Ovary (tissue), 9 donors: ENCODE measurements around the gene TIMP4. TPM values are rescaled to one million over a fixed set of nuclear protein-coding genes. Genes with fewer than 3 reads are reported as not detected.

Experiments
- DNase-seq, 5 donors: peaks; one replicate each; pipeline ENCODE4 v3.0.0-alpha.2; 2019 to 2020
- H3K27ac ChIP-seq, 2 donors: fragments of 200-600 bp; one replicate each; pipeline versions ENCODE4 v1.5.1 to v1.8.0; 2019 to 2022
- H3K27me3 ChIP-seq: fragments of 200-600 bp; one replicate; pipeline ENCODE4 v1.8.0; 2022
- H3K36me3 ChIP-seq: fragments of 200-600 bp; sonication (generic); one replicate; pipeline ENCODE4 v1.5.1; 2019
- H3K4me1 ChIP-seq: one replicate; pipeline ENCODE4 v1.8.1; 2013; ENCODE audit warnings: mild to moderate bottlenecking, moderate library complexity; ENCODE audit not compliant: insufficient read depth
- H3K4me3 ChIP-seq: fragments of 200-600 bp; sonication (generic); one replicate; pipeline ENCODE4 v1.5.1; 2017
- H3K9me3 ChIP-seq, 2 donors: fragments of 200-600 bp in 1 of 2; sonication (generic) in 1 of 2; one replicate each; pipeline versions ENCODE4 v1.5.1 to v1.8.1; 2013 to 2019; ENCODE audit warnings: mild to moderate bottlenecking in 1 of 2, moderate library complexity in 1 of 2
- EP300 ChIP-seq: sonication (generic); formaldehyde crosslinking; IDR thresholded peaks from one replicate; pipeline ENCODE4 v1.6.1; 2017; ENCODE audit warnings: antibody characterized with exemption
- POLR2A ChIP-seq: fragments of 450-650 bp; IDR thresholded peaks from one replicate; pipeline ENCODE4 v1.6.1; 2017; ENCODE audit warnings: antibody characterized with exemption, mild to moderate bottlenecking, moderate library complexity
- WGBS, 3 donors: extraction: QIAGEN DNeasy Blood & Tissue Kit in 1 of 3; methylation state at CpG; one replicate each; pipeline versions ENCODE4 v1.1.5 to v1.1.7; 2013 to 2017; 5-methylcytosine and 5-hydroxymethylcytosine counted together
- intact Hi-C, 4 donors: fragments of 100-400 bp; cut with DNase I; formaldehyde crosslinking; loops; one replicate each; pipeline versions ENCODE4 v1.11.0 to v1.15.1; 2022 to 2023
- polyA plus RNA-seq, 2 donors: library from polyadenylated mRNA; stranded (reverse); fragments of 200-250 nt in 1 of 2; fragments of 350-450 nt in 1 of 2; fragmentation: Illumina TruSeq in 1 of 2; extraction: RNeasy Lipid Tissue Mini Kit (QIAGEN cat#74804) in 1 of 2; gene quantifications; one replicate each; pipeline ENCODE4 v1.2.3, GENCODE V29; 2013 to 2014
- total RNA-seq, 7 donors: library from RNA; depleted of rRNA in 2 of 7; stranded (reverse); fragments of >200 nt in 2 of 7; fragmentation: NEBNext Ultra II Directional in 3 of 7; extraction: Animal tissue kit (Norgen Biotek cat#: 25700) in 3 of 7; gene quantifications; one replicate each; pipeline versions ENCODE4 v1.1.0 to v1.2.4, GENCODE V29; 2016 to 2023
- TF ChIP-seq, protein P1 (sequence below), 3 donors: fragments of 450-650 bp in 2 of 3; fragments of 200-600 bp in 1 of 3; IDR thresholded peaks; one replicate each; pipeline versions ENCODE4 v1.5.1 to v1.8.0; 2016 to 2022; ENCODE audit warnings: antibody characterized with exemption in 3 of 3, mild to moderate bottlenecking in 1 of 3
- donor health status: DM: no; HTN: no; CAD: no; lungs with moderate emphysema.
- donor health status: DM: no; HTN: no; CAD: no.
- donor health status: Bipolar disorder and iron deficiency.
- donor health status: DM: yes; HTN: yes; CAD: no.
- donor health status: DM: no; HTN: no; CAD: no.
- donor health status: DM: yes; HTN: yes; CAD: no.

TIMP4 gene
- total and polyA plus RNA-seq, 9 donors = 1.1 to 11.8 (median 4.3) TPM

DNA sequence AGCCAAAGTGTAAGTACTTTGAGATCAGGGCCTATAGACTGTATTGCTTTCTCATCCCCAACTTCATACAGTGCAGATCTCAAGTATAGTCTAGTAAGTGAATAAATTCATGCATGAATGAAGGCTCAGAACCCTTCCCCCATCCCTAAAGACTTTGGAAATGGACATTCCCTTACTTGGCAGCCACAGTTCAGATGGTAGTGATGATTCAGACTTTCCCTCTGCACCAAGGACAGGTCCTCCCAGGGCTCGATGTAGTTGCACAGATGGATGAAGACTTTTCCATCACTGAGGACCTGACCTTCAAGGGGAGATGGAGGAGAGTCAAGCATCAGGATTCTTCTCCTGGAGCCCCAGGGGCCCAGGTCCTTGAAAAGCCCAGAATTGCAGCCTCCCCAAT is 4.6 kb downstream of the TIMP4 start:
- intact Hi-C loops = no loop called here
- H3K27ac ChIP-seq = no peak overlapping the region
- DNase-seq = no peak
- H3K4me3 ChIP-seq = no peak overlapping the region
- H3K36me3 ChIP-seq = no peaks in the 10 kb centered on the region
- H3K4me1 ChIP-seq = peaks cover 3% of the 10 kb centered on the region
- H3K27me3 ChIP-seq = no peaks in the 10 kb centered on the region
- H3K9me3 ChIP-seq = no peaks in the 10 kb centered on the region
- WGBS, 3 donors = 21 to 38% (median 35%) methylated on average over 1 of the region's 1 CpG
- no peak for TF ChIP-seq POLR2A
- TF ChIP-seq, protein P1, sequence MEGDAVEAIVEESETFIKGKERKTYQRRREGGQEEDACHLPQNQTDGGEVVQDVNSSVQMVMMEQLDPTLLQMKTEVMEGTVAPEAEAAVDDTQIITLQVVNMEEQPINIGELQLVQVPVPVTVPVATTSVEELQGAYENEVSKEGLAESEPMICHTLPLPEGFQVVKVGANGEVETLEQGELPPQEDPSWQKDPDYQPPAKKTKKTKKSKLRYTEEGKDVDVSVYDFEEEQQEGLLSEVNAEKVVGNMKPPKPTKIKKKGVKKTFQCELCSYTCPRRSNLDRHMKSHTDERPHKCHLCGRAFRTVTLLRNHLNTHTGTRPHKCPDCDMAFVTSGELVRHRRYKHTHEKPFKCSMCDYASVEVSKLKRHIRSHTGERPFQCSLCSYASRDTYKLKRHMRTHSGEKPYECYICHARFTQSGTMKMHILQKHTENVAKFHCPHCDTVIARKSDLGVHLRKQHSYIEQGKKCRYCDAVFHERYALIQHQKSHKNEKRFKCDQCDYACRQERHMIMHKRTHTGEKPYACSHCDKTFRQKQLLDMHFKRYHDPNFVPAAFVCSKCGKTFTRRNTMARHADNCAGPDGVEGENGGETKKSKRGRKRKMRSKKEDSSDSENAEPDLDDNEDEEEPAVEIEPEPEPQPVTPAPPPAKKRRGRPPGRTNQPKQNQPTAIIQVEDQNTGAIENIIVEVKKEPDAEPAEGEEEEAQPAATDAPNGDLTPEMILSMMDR (IDR thresholded peaks at IDR 0.05) = no peak
- TF ChIP-seq EP300 = no peak

DNA sequence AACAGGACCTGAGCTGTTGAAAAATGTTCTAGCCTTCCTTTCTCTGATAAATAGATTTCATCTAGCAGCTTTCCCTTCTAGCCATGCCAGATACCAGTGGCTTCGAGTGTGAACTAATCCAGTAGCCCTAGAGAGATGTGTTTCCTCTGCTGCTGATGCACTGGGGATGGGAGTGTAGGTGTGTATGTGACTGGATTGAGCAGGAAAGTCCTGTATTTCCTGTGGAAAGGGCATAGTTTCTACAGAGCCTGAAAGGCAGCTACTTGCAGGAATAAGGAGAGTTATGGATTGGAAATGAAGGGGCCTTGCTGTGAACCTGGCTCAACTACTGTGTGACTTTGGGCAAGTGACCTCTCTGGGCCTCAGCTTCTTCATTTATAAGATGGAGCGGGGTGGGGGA is 8.6 kb downstream of the TIMP4 start:
- Histone ChIP-seq H3K36me3 (no peaks in the 10 kb centered on the region), H3K4me3 (no peak overlapping the region), H3K27me3 (no peaks in the 10 kb centered on the region), H3K9me3 (no peaks in the 10 kb centered on the region), H3K4me1 (peaks cover 3% of the 10 kb centered on the region), H3K27ac (no peak overlapping the region)
- DNase-seq = no peak
- WGBS, 3 donors = 85 to 90% (median 87%) methylated on average over 2 of the region's 2 CpGs
- intact Hi-C loops = no loop called here
- TF ChIP-seq POLR2A = no peak
- TF ChIP-seq, protein P1 (IDR thresholded peaks at IDR 0.05) = no peak
- TF ChIP-seq EP300 = no peak

DNA sequence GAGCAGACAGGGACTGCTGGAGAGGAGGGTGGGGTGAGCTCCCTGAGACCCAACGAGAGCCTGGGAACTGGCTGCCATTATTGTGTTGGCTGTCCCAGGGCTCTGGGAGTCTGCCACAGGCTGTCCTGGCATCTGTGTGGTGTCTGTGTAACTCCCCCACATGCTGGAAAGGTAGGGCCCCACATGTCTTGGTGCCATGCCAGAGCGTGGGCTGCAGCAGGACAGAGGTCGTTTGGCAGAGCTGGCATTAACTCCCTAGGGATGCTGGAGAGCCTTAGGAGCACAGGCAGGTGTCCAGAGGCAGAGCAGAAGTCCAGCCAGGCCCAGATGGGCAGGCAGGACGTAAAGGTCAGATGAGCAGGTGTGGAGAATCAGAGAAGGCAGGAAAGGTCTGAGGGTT is 9.7 kb downstream of the TIMP4 start:
- TF ChIP-seq EP300 (no peak), POLR2A (no peak)
- TF ChIP-seq, protein P1 (IDR thresholded peaks at IDR 0.05) = no peak

DNA sequence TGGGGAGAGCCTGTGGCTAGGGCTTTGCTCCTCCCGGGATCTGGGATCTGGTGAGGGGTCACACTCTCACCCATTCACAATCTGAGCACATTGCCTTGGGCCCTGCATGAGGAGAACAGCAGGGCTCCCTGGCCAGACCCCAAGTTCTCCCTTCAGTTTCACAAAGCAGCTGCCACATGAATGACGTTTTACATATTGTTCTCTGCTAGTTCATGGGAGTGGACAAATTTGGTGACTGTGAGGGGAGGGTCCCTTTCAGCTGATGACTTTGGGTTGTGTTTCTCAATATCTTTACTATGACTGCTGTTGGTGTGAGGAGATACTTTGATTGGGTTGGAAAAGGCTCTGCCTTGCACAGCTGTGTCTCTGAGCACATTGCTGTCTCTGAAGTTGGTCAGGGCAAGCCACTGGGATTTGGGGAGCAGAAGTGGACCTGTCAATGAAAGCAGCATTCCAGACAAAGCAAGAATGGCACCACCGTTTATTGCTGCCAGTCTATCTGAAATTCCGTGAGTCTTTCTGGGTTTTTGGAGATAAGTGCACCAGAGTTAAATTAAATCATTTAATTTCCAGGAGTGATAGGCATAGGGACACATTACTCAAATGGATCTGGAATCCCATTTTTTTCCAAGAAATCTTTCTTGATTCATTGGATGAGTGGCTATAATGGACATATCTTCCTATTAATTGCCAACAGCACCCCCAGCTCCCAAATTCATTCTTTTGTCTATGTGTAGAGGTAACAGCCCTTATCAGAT is 10.3 kb downstream of the TIMP4 start:
- Histone ChIP-seq H3K4me3 (no peak overlapping the region), H3K27me3 (no peaks in the 10 kb centered on the region), H3K4me1 (peaks cover 7% of the 10 kb centered on the region), H3K9me3 (no peaks in the 10 kb centered on the region), H3K36me3 (no peaks in the 10 kb centered on the region), H3K27ac (no peak overlapping the region)
- intact Hi-C loops = no loop called here
- DNase-seq = no peak
- no peak for TF ChIP-seq POLR2A
- TF ChIP-seq, protein P1 (IDR thresholded peaks at IDR 0.05) = no peak
- no peak for TF ChIP-seq EP300
- WGBS, 3 donors = 64 to 68% (median 64%) methylated on average over 4 of the region's 4 CpGs

More for the DNA sequence above, 9.7 kb downstream of the TIMP4 start:
- DNase-seq = no peak
- no peaks in the 10 kb centered on the region for H3K36me3 ChIP-seq
- no peak overlapping the region for H3K27ac ChIP-seq
- H3K4me1 ChIP-seq = peaks cover 7% of the 10 kb centered on the region
- H3K4me3 ChIP-seq = no peak overlapping the region
- intact Hi-C loops = no loop called here
- no peaks in the 10 kb centered on the region for H3K9me3 ChIP-seq
- 64 to 75% (median 69%) methylated on average over 4 of the region's 4 CpGs for WGBS, 3 donors
- no peaks in the 10 kb centered on the region for H3K27me3 ChIP-seq
